Epithelial cell of proximal tubule (primary cell): Measurements from ENCODE around the gene CHD9. TPM values are rescaled to one million over a fixed set of nuclear protein-coding genes. Genes with fewer than 3 reads are reported as not detected.

ENCODE experiments used
- DNase-seq: peaks from one replicate; pipeline ENCODE4 v3.0.0-alpha.2; 2011; ENCODE audit warnings: low read depth
- H3K4me3 ChIP-seq: 2 replicates; pipeline ENCODE4 v1.5.1; 2011; ENCODE audit warnings: low read depth, mild to moderate bottlenecking, low read length
- CTCF ChIP-seq: conservative IDR thresholded peaks from 2 replicates; pipeline ENCODE4 v1.5.1; 2012; ENCODE audit warnings: low read depth, mild to moderate bottlenecking, low read length
- total RNA-seq: library from RNA; depleted of rRNA; stranded (reverse); fragments of >200 nt; gene quantifications from 2 replicates; pipeline ENCODE4 v1.2.3, GENCODE V29; 2015

CHD9 gene
- total RNA-seq, 1 donor from 2014 or later = 14.6 TPM

- H3K4me3 ChIP-seq = peak overlapping the region; percentile 51
- DNase-seq = peak; percentile 47
Observed at GRCh38 chr16:53098526-53099317, 43.9 kb downstream of the CHD9 start.

GRCh38 chr16:53099318-53100130 lies 44.7 kb downstream of the CHD9 start:
- peak overlapping the region; percentile 51 for H3K4me3 ChIP-seq
- peak; percentile 78 for DNase-seq
- TF ChIP-seq CTCF = no peak

More at GRCh38 chr16:53098526-53099317, 43.9 kb downstream of the CHD9 start:
- TF ChIP-seq CTCF = no peak

- DNase-seq = no peak
- no peak for TF ChIP-seq CTCF
- peak overlapping the region; percentile 51 for H3K4me3 ChIP-seq
Observed at GRCh38 chr16:53100131-53100748, 45.4 kb downstream of the CHD9 start.

GRCh38 chr16:53100889-53101288 lies 46.1 kb downstream of the CHD9 start:
- no peak for TF ChIP-seq CTCF
- no peak overlapping the region for H3K4me3 ChIP-seq
- DNase-seq = no peak

GRCh38 chr16:53103811-53104210 lies 49.0 kb downstream of the CHD9 start:
- no peak for TF ChIP-seq CTCF
- DNase-seq = no peak
- no peak overlapping the region for H3K4me3 ChIP-seq

GRCh38 chr16:53105565-53105964 lies 50.8 kb downstream of the CHD9 start:
- no peak for TF ChIP-seq CTCF
- H3K4me3 ChIP-seq = no peak overlapping the region
- DNase-seq = no peak
